Activated T-helper 2 cell treated with anti-CD3 and anti-CD28 coated beads, Interferon-gamma antibody, Interleukin-2, Interleukin-4, amounts not matched to agents 10 μg/mL and 5 μg/mL and 100 μg/mL, durations not matched to agents 14 hours and 24 hours and 36 hours (primary cell): ENCODE results near the gene ALDH1B1. TPM values are rescaled to one million over a fixed set of nuclear protein-coding genes. Genes with fewer than 3 reads are reported as not detected.

Experiments used
- DNase-seq: peaks from one replicate; pipeline ENCODE4 v3.0.0; 2021; ENCODE audit warnings: low spot score
- H3K27ac Mint-ChIP-seq: one replicate; pipeline ENCODE4 v1.8.0; 2021; ENCODE audit warnings: mixed read lengths
- H3K27me3 Mint-ChIP-seq: one replicate; pipeline ENCODE4 v1.8.0; 2021; ENCODE audit warnings: low read depth, mixed read lengths
- H3K36me3 Mint-ChIP-seq: one replicate; pipeline ENCODE4 v1.8.0; 2021; ENCODE audit warnings: low read depth, mixed read lengths
- H3K4me1 Mint-ChIP-seq: one replicate; pipeline ENCODE4 v1.8.0; 2021; ENCODE audit warnings: low read depth, mixed read lengths
- H3K4me3 Mint-ChIP-seq: one replicate; pipeline ENCODE4 v1.8.0; 2021; ENCODE audit warnings: low read depth, mild to moderate bottlenecking, moderate library complexity, mixed read lengths
- H3K9me3 Mint-ChIP-seq: one replicate; pipeline ENCODE4 v1.8.0; 2021; ENCODE audit warnings: mixed read lengths
- intact Hi-C: fragments of 100-400 bp; cut with micrococcal nuclease; formaldehyde crosslinking; loops from one replicate; pipeline ENCODE4 v1.15.1; 2023
- total RNA-seq: library from RNA; stranded (reverse); gene quantifications from 2 replicates; pipeline ENCODE4 v1.2.3, GENCODE V29; 2022

Gene ALDH1B1
- total RNA-seq, 1 donor from 2014 or later, result 39.3 TPM

DNA sequence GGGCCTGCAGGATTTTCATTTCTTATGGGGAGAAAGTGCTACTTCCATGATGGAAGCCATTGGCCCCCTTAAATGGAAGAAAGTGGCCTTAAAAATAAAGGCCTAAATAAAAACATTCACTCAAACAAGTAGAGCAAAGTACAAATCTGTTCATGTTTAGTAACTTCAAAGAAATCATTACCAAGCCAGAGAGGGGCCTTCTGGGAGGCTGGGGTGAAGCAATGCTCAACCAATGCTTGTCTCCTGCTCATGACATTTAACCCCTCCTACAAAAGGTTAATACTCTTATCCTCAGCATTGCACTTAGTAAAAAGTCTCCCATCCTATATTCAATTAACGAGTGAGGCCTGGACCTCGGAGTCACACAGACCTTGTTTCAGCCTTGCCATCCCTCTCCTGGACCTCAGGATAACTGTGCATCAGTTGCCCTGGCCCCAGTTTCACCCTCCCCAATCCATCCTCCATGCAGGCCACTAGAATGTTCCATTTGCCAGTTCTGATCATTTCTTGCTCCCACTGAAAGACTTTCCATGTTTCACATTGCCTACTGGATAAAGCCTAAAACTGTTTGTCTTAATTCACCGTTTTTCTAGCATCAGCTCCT, 36.9 kb upstream of the ALDH1B1 start:
- Mint-ChIP-seq H3K4me1 (no peaks in the 10 kb centered on the region), H3K27me3 (no peaks in the 10 kb centered on the region), H3K27ac (no peak overlapping the region), H3K4me3 (no peak overlapping the region), H3K36me3 (no peaks in the 10 kb centered on the region), H3K9me3 (no peaks in the 10 kb centered on the region)
- no peak for DNase-seq
- intact Hi-C loops, result no loop called here

DNA sequence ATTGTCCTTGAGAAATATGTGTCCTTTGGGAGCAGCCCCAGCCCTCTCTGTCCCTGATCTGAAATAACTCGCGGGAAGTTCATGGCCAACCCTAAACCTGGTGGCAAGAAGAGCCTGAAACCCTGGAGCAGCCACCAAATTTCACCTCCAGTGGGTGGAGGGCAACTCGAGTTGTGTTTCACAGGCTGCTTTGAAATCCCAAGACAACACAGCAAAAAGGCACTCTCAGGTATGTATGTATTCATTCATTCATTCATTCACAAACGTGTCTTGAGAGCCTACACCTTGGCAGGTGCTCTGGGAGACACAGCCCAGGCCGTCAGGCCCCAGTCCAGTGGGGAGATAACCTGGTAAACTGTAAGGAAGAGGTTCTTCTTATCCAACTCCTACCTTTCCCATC, 35.7 kb upstream of the ALDH1B1 start:
- Mint-ChIP-seq H3K27ac (no peak overlapping the region), H3K36me3 (no peaks in the 10 kb centered on the region), H3K4me1 (no peaks in the 10 kb centered on the region), H3K9me3 (no peaks in the 10 kb centered on the region), H3K4me3 (no peak overlapping the region), H3K27me3 (no peaks in the 10 kb centered on the region)
- no peak for DNase-seq
- intact Hi-C loops, result no loop called here

DNA sequence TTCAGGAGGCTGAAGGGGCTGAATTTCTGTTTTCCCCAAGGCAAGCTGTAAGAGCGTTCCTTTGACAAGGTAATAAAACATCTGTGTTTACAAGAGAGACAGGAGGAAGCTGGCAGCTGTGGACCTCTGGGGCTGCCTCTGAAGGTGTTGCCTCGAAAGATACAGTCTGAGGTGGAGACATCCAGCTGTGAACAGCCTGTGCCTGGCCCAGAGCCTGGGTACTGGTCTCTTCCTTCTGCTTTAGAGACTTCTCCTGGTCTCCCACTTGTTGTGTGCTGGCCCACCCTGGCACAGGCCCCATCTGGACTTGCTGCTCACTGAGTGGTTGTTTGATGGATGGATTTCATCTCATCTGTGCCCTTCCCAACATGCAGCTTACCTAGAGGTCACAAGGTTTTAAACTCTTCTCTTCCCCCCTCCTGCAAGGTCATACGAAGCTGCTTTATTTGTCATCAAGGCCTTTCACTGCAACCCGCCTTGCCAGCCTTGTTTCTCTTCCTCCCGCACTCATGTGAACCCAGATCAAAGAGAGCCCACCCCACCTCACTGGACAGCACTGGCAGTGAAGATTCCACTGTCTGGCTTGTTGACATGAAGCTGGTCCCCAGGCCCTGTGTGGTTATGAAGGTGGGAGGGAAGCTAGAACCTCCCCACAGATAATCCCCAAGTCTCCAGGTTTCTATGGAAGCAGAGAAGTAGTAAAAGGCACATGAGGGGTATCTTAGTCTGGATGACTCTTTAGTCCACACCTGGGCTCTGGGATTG, 35.0 kb upstream of the ALDH1B1 start:
- no peak overlapping the region for H3K27ac Mint-ChIP-seq
- H3K27me3 Mint-ChIP-seq, result no peaks in the 10 kb centered on the region
- no peaks in the 10 kb centered on the region for H3K9me3 Mint-ChIP-seq
- H3K36me3 Mint-ChIP-seq, result no peaks in the 10 kb centered on the region
- intact Hi-C loops, result no loop called here
- no peaks in the 10 kb centered on the region for H3K4me1 Mint-ChIP-seq
- DNase-seq, result no peak
- H3K4me3 Mint-ChIP-seq, result no peak overlapping the region

DNA sequence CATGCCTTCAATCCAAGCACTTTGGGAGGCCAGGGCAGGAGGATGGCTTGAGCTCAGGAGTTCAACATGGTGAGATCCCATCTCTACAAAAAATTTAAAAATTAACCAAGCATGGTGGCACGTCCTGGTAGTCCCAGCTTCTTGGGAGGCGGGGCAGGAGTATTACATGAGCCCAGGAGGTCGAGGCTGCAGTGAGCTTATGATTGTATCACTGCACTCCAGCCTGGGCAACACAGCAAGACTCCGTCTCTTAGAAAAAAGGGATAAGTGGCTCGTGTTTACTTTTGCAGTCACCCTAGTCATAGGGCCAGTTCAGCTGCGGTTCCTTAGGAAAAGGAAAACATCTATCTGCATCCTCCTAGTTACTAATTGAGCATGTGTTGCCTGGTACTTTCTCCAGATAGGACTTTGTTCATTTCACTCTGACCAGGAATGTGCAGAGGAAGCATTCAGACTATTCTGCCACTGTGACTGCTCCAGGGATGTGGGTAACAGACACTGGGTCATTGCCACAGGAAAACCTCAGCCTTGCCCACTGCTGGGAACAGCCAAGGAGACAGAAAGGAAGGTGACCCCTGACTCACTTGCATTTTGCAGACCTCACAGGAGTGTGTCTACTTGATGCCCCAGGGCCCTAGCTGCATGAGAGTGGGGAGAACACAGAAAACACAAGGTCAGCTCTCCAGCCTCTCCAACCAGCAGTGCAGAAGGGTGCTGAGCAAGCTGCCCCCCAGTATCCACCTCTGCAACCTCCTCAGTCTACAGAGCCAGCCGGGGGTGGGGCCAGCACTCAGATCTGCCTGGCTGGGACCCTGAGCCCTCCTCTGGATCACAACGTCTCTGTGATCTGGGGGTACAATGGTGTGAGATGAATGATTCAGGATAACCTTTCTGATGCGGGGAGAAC, 33.9 kb upstream of the ALDH1B1 start:
- Mint-ChIP-seq H3K4me1 (peaks cover 4% of the 10 kb centered on the region), H3K4me3 (no peak overlapping the region), H3K36me3 (no peaks in the 10 kb centered on the region), H3K27ac (no peak overlapping the region), H3K27me3 (no peaks in the 10 kb centered on the region), H3K9me3 (no peaks in the 10 kb centered on the region)
- DNase-seq, result no peak
- intact Hi-C loops, result no loop called here

- Mint-ChIP-seq H3K36me3 (no peaks in the 10 kb centered on the region), H3K9me3 (no peaks in the 10 kb centered on the region), H3K4me3 (no peak overlapping the region), H3K27me3 (no peaks in the 10 kb centered on the region), H3K27ac (no peak overlapping the region), H3K4me1 (peaks cover 4% of the 10 kb centered on the region)
- no peak for DNase-seq
- intact Hi-C loops, result no loop called here
These were observed 33.2 kb upstream of the ALDH1B1 start for GRCh38 chr9:38359297-38359653.

DNA sequence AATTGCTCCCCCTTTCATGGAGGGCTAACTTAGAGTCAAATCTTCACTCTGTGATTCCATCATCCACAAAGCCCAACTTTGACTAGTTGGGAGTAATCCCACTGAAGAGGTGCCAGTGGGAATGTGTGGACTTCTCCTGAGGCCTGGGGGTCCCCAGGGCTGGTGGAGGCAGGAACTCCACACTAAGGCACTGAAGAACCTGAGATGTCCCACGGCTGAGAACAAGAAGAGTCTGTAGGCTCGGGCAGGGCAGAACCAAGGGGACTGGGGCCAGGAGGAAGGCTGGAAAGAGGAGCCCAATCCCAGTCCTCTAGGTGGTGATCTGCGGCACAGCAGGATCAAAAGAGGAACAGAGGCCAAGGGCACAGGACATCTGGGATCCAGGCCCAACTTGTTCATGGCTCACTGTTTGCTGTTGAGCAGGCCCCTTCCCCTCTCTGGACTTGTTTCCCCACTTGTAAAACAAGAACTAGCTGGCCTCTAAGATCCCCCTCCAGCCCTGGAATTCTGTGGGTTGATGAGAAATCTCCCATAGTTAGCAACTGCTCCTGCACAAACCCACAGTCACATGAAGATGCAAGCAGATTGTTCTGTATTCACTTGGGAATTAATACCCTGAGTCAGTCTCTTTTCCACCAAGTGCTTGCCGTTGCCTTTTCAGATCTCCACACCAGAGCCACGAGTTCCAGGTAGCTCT, 32.7 kb upstream of the ALDH1B1 start:
- intact Hi-C loops, result loop anchor here (10.0 kb wide), 2 partner anchors 275 to 615 kb away; no protein-coding TSS in a partner anchor
- no peak for DNase-seq

GRCh38 chr9:38360839-38361472, 31.5 kb upstream of the ALDH1B1 start:
- no peak for DNase-seq
- intact Hi-C loops, result loop anchor here (10.0 kb wide), 2 partner anchors 276 to 616 kb away; no protein-coding TSS in a partner anchor
- Mint-ChIP-seq H3K36me3 (no peaks in the 10 kb centered on the region), H3K4me3 (no peak overlapping the region), H3K27ac (no peak overlapping the region), H3K9me3 (no peaks in the 10 kb centered on the region), H3K4me1 (peaks cover 4% of the 10 kb centered on the region), H3K27me3 (no peaks in the 10 kb centered on the region)

More for the DNA sequence above, 32.7 kb upstream of the ALDH1B1 start:
- Mint-ChIP-seq H3K36me3 (no peaks in the 10 kb centered on the region), H3K4me1 (peaks cover 4% of the 10 kb centered on the region), H3K4me3 (no peak overlapping the region), H3K27ac (no peak overlapping the region), H3K27me3 (no peaks in the 10 kb centered on the region), H3K9me3 (no peaks in the 10 kb centered on the region)

DNA sequence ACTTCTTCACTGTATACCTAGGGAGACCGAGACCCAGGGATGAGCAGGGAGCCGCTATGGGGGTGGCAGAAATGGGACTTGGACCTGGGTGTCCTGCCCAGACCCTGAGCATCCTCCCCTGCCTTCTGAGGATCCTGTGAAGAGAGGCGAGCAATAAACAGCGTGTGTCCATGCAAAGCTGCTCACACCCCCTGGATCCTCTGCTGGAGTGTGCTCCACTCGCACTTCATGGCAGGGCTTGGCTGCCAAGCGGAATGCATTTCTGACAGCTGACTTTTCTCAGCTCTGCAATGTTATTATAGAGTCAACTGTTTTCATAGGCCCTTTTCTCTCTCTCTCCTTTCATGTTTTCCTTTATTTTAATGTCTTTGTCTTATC, 31.0 kb upstream of the ALDH1B1 start:
- no peaks in the 10 kb centered on the region for H3K36me3 Mint-ChIP-seq
- H3K27ac Mint-ChIP-seq, result no peak overlapping the region
- intact Hi-C loops, result loop anchor here (10.0 kb wide), 2 partner anchors 277 to 617 kb away; no protein-coding TSS in a partner anchor

DNA sequence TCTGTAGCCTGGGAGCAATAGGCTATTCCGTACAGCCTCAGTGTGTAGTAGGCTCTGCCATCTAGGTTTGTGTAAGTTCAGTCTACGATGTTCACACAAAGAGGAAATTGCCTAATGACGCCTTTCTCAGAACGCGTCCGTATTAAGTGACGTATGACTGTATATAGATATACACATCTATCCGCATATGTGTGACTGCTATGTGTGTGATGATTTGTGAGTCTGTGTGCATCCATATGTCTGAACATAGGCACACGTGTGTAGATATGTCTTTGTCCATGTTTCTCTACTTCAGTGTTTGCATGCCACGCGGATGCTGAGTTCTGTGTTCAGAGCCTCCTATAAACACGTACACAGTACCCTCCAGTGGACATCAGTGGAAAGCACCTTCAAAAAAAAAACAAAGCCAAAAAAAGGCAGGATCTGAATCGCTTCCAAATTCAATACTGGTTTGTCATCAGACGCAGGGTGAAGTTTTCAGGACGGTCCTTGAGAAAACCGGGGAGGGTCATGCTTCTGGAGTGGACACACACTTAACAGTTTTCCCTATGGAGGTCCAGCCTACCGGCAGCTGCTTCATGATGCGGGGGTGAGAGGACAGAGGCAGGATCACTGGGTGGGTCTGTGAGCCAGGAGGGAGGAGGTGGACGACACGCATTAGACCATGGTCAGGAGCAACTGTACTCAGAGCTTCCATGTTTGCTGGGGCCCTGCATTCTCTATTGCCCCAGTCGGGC, 29.5 kb upstream of the ALDH1B1 start:
- intact Hi-C loops, result loop anchor here (10.0 kb wide), 2 partner anchors 278 to 618 kb away; no protein-coding TSS in a partner anchor
- Mint-ChIP-seq H3K27me3 (no peaks in the 10 kb centered on the region), H3K27ac (no peak overlapping the region), H3K9me3 (no peaks in the 10 kb centered on the region), H3K4me3 (peak overlapping the region; percentile 46), H3K4me1 (peaks cover 4% of the 10 kb centered on the region), H3K36me3 (no peaks in the 10 kb centered on the region)
- no peak for DNase-seq

More for the DNA sequence above, 31.0 kb upstream of the ALDH1B1 start:
- no peak for DNase-seq
- Mint-ChIP-seq H3K4me1 (peaks cover 4% of the 10 kb centered on the region), H3K9me3 (no peaks in the 10 kb centered on the region), H3K27me3 (no peaks in the 10 kb centered on the region), H3K4me3 (no peak overlapping the region)

GRCh38 chr9:38363589-38363925, 28.9 kb upstream of the ALDH1B1 start:
- Mint-ChIP-seq H3K36me3 (no peaks in the 10 kb centered on the region), H3K27me3 (no peaks in the 10 kb centered on the region), H3K4me1 (peaks cover 4% of the 10 kb centered on the region), H3K9me3 (no peaks in the 10 kb centered on the region), H3K27ac (no peak overlapping the region), H3K4me3 (no peak overlapping the region)
- no peak for DNase-seq
- intact Hi-C loops, result loop anchor here (10.0 kb wide), 2 partner anchors 279 to 619 kb away; no protein-coding TSS in a partner anchor

DNA sequence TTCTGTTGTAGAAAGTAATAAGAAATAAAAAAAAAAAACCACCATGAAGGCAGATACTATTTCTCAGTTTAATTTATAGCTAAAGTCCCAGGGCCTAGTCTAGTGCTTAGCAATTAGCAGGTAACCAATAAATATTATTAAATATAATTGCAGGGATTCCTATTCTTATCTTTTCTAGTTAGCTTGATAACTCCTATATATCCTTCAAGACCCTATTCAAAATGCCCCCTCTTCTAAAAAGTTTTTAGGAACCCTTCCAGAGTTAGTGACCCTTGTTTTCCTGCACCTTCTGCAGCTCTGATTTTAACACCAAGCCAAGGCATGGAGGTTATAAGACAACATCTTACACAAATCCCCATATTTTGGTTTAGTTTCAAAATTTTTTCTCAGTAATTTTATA, 24.6 kb upstream of the ALDH1B1 start:
- H3K4me3 Mint-ChIP-seq, result no peak overlapping the region
- no peak overlapping the region for H3K27ac Mint-ChIP-seq
- intact Hi-C loops, result loop anchor here (10.0 kb wide), 2 partner anchors 283 to 623 kb away; no protein-coding TSS in a partner anchor
- no peaks in the 10 kb centered on the region for H3K9me3 Mint-ChIP-seq
- H3K4me1 Mint-ChIP-seq, result peaks cover 3% of the 10 kb centered on the region
- peaks cover 2% of the 10 kb centered on the region for H3K27me3 Mint-ChIP-seq
- H3K36me3 Mint-ChIP-seq, result no peaks in the 10 kb centered on the region
- no peak for DNase-seq
